ENCODE data around the gene ULK4. TPM values are rescaled to one million over a fixed set of nuclear protein-coding genes. Genes with fewer than 3 reads are reported as not detected.

ULK4 gene
- total and polyA plus RNA-seq, 10 donors, result 2.0 to 33.3 (median 12.9) TPM

- no peak for DNase-seq
- peak overlapping the region in 7 of 8 donors; percentile 8 to 90 (median 81) for H3K4me3 ChIP-seq
- H3K36me3 ChIP-seq, result no peaks in the 10 kb centered on the region
- peak overlapping the region in 4 of 8 donors; percentile 4 to 97 (median 34) for H3K27ac ChIP-seq
- intact Hi-C loops (cut with DNase I; ENCODE audit: low total_unique reads), result loop anchor here (10.0 kb wide), 1 partner anchor 617 kb away; no protein-coding TSS in a partner anchor
- 36 to 51% (median 40%) methylated on average over 5 of the region's 5 CpGs for WGBS, 5 donors
- TF ChIP-seq POLR2A (IDR thresholded peaks at IDR 0.05) (no peak), POLR2AphosphoS5 (IDR thresholded peaks at IDR 0.05) (no peak)
- TF ChIP-seq, protein P1, sequence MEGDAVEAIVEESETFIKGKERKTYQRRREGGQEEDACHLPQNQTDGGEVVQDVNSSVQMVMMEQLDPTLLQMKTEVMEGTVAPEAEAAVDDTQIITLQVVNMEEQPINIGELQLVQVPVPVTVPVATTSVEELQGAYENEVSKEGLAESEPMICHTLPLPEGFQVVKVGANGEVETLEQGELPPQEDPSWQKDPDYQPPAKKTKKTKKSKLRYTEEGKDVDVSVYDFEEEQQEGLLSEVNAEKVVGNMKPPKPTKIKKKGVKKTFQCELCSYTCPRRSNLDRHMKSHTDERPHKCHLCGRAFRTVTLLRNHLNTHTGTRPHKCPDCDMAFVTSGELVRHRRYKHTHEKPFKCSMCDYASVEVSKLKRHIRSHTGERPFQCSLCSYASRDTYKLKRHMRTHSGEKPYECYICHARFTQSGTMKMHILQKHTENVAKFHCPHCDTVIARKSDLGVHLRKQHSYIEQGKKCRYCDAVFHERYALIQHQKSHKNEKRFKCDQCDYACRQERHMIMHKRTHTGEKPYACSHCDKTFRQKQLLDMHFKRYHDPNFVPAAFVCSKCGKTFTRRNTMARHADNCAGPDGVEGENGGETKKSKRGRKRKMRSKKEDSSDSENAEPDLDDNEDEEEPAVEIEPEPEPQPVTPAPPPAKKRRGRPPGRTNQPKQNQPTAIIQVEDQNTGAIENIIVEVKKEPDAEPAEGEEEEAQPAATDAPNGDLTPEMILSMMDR (IDR thresholded peaks at IDR 0.05 in 8 of 11, conservative IDR thresholded peaks at IDR 0.05 in 3 of 11), result no peak
- H3K4me1 ChIP-seq, result peaks cover 49 to 82% (median 75%) of the 10 kb centered on the region in 6 donors
- H3K27me3 ChIP-seq (replicated peaks in 1 of 7), result no peaks in the 10 kb centered on the region
- no peaks in the 10 kb centered on the region for H3K9me3 ChIP-seq
Observed at GRCh38 chr3:41202075-41202833, 759.6 kb downstream of the ULK4 start.

DNA sequence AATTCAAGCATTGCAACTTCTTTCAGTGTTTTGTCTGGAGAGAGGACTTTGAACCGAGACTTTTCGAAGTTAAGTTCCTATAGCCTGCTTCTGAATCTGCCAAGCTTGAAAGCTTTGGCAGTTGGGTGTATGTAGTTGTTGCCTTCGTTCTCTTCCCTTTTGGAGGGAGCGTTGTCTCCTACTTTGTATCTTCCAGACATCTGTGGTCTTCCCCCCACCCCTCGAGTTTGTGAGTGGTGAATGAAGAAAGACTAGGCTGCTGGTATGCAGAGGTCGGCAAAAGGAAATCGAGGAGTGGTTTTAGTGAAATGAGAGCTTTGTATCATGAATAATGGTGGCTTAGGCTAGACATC lies 761.3 kb downstream of the ULK4 start:
- H3K36me3 ChIP-seq, result no peaks in the 10 kb centered on the region
- peaks cover 39 to 66% (median 59%) of the 10 kb centered on the region in 6 donors for H3K4me1 ChIP-seq
- 0 to 1% (median 1%) methylated on average over 7 of the region's 7 CpGs for WGBS, 5 donors
- peak overlapping the region; percentile 93 to 99 (median 97) for H3K27ac ChIP-seq
- no peak for DNase-seq
- no peaks in the 10 kb centered on the region for H3K27me3 ChIP-seq (replicated peaks in 1 of 7)
- H3K4me3 ChIP-seq, result peak overlapping the region; percentile 64 to 90 (median 81)
- intact Hi-C loops (cut with DNase I; ENCODE audit: low total_unique reads), result loop anchor here (10.0 kb wide), 1 partner anchor 616 kb away; no protein-coding TSS in a partner anchor
- TF ChIP-seq POLR2AphosphoS5 (IDR thresholded peaks at IDR 0.05) (peak in 1 of 3 donors; percentile 29), POLR2A (IDR thresholded peaks at IDR 0.05) (no peak)
- TF ChIP-seq, protein P1 (IDR thresholded peaks at IDR 0.05 in 8 of 11, conservative IDR thresholded peaks at IDR 0.05 in 3 of 11), result no peak
- H3K9me3 ChIP-seq, result no peaks in the 10 kb centered on the region

DNA sequence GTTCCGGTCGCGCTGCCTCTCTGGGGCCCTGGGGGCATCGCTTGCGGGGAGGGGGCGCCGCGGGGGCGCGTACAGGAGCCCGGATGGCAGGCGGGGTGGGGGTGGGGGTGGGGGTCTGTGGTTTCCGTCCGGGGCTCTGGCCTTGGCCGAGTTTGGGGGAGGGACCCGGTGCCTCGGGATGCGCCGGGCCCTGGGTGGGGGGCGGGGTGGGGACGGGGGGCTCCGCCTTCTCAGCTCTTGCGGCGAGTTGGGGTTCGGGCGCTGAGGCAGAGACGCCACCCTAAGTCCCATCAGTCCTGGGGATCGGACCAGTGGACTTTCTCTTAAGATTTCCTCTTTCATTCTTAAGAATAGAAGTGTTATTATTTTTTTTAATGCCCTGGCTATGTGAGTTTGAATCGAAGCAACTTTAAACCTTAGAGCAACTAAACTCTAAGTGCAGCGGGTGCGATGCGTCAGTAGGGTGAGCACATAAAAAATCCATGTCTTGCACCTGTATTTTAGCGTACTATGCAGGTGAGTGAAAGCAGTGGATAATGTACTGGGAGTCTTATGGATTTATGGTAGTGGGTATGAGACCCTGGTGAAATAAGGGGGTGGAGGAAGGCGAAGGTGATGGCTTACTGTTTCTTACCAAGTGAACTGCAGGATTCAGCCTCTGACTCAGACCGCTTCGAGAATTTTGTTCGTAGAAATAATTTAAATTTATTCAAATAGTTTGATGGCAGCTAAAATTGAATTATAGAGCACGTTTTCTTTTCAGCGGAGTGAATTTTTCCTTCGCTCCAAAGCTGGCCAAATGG lies 761.8 kb downstream of the ULK4 start:
- Histone ChIP-seq H3K4me3 (peak overlapping the region; percentile 64 to 90 (median 81)), H3K27me3 (replicated peaks in 1 of 7) (no peaks in the 10 kb centered on the region), H3K27ac (peak overlapping the region; percentile 93 to 99 (median 97)), H3K36me3 (no peaks in the 10 kb centered on the region), H3K4me1 (peaks cover 35 to 61% (median 53%) of the 10 kb centered on the region in 6 donors), H3K9me3 (no peaks in the 10 kb centered on the region)
- TF ChIP-seq POLR2A (IDR thresholded peaks at IDR 0.05) (no peak), POLR2AphosphoS5 (IDR thresholded peaks at IDR 0.05) (no peak)
- TF ChIP-seq, protein P1 (IDR thresholded peaks at IDR 0.05 in 8 of 11, conservative IDR thresholded peaks at IDR 0.05 in 3 of 11), result no peak
- intact Hi-C loops (cut with DNase I; ENCODE audit: low total_unique reads), result loop anchor here (10.0 kb wide), 1 partner anchor 615 kb away; no protein-coding TSS in a partner anchor
- no peak for DNase-seq
- 1 to 2% (median 1%) methylated on average over 20 to 40 of the region's 40 CpGs for WGBS, 5 donors

Data from spleen (tissue), 11 donors.